GM12891 (cell line): ENCODE measurements around the gene KCNS1.

Source experiments
- DNase-seq: peaks from one replicate; pipeline ENCODE4 v3.0.0; 2011; ENCODE audit warnings: low spot score; ENCODE audit not compliant: insufficient read length
- FAIRE-seq: peaks from 2 replicates; lab custom pipeline; 2011; peaks lifted over from hg19 to GRCh38; lab: Jason Lieb, UNC
- PAX5 ChIP-seq: IDR thresholded peaks from 2 replicates; pipeline ENCODE4 v1.6.1; 2011; ENCODE audit warnings: low read length, moderate library complexity, mild to moderate bottlenecking; ENCODE audit not compliant: insufficient read depth, severe bottlenecking
- POLR2A ChIP-seq: IDR thresholded peaks from 2 replicates; pipeline ENCODE4 v1.6.1; 2011; ENCODE audit warnings: low read depth, low read length, control low read depth
- POLR2AphosphoS5 ChIP-seq: IDR thresholded peaks from 2 replicates; pipeline ENCODE4 v1.6.1; 2011; ENCODE audit warnings: low read depth, low read length, control low read depth
- POU2F2 ChIP-seq: IDR thresholded peaks from 2 replicates; pipeline ENCODE4 v1.6.1; 2011; ENCODE audit warnings: low read depth, mild to moderate bottlenecking, control low read depth, low read length, moderate library complexity
- SPI1 ChIP-seq: IDR thresholded peaks from 2 replicates; pipeline ENCODE4 v1.6.1; 2011; ENCODE audit warnings: low read depth, low read length, control low read depth
- TAF1 ChIP-seq: IDR thresholded peaks from 2 replicates; pipeline ENCODE4 v1.6.1; 2011; ENCODE audit warnings: low read depth, low read length, control low read depth

KCNS1 gene

GRCh38 chr20:45083127-45083526 is 17.8 kb downstream of the KCNS1 start:
- FAIRE-seq, result no peak
- DNase-seq, result no peak
- TF ChIP-seq POLR2A (no peak), POU2F2 (no peak), TAF1 (no peak), POLR2AphosphoS5 (no peak), PAX5 (no peak), SPI1 (no peak)

DNA sequence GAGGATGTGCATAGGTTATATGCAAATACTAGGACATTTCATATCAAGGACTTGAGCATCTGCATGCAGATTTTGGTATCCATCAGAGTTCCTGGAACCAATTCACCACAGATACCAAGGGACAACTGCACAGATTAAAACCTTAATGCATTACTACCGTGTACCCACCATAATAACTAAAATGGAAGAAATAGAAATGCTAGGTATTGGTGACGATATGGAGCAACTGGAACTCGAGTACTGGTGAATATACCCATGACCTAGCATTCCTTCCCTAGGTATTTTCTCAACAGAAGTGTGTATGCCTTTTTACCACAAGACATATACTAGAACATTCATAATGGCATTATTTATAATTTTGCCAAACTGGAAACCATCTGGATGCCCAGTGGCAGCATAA is 18.5 kb downstream of the KCNS1 start:
- no peak for FAIRE-seq
- TF ChIP-seq TAF1, result no peak
- TF ChIP-seq POLR2A, result no peak
- no peak for DNase-seq

DNA sequence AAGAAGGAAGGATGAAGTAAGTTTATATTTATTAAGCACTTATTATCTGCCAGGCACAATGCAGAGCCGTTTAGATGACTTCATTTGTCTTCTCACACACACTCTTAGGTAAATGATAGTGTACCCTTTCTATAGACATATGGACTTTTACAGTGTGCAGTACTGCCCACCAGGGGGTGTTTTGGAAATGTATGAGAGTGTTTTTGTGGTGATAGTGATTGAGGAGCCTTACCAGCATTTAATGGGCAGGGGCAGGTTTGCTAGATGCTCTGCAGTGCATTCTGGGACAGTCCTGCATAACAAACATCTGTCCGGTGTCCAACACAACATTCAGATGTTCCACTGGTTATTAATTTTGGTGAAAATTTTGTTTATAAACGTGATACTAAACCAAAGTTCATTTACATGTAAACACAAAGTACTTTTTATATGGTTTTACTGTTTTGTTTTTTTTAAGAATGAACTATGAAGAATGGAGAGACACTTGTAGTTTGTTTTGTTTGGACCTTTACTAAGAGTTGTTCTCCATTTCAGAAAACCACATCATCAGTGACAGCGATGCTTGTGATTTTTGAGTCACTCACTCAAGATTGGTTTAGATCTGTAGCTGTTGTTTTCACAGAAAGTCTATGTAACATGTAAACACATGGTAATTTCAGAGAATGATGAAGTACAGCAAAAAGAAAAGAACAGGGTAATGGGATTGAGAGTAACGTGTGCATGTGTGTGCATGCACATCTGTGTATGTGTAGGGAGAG is 19.9 kb downstream of the KCNS1 start:
- TF ChIP-seq POU2F2, result no peak
- no peak for TF ChIP-seq POLR2AphosphoS5
- no peak for TF ChIP-seq TAF1
- no peak for TF ChIP-seq SPI1
- TF ChIP-seq PAX5, result no peak
- TF ChIP-seq POLR2A, result no peak
- FAIRE-seq (no peak), DNase-seq (no peak)

DNA sequence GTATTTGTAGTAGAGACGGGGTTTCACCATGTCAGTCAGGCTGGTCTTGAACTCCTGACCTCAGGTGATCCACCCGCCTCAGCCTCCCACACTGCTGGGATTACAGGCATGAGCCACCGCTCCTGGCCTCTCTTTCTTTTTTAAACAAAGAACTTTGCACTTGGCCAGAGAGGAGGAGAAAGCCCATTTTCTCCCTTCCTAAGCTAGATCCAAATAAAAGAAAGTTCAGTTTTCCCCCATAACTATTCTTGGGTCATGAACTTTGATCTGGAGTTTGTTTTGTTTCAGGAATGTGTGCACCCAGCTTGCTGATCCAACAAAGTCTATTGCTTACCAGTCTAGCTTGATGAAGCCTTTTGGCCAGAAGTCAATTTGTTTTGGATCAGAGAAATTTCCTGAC is 23.4 kb downstream of the KCNS1 start:
- DNase-seq (no peak), FAIRE-seq (no peak)
- no peak for TF ChIP-seq POLR2A
- TF ChIP-seq POU2F2, result no peak

GRCh38 chr20:45073221-45073620 is 27.7 kb downstream of the KCNS1 start:
- FAIRE-seq (no peak), DNase-seq (no peak)
- no peak for TF ChIP-seq POU2F2
- no peak for TF ChIP-seq SPI1
- no peak for TF ChIP-seq TAF1
- TF ChIP-seq PAX5, result no peak
- no peak for TF ChIP-seq POLR2A
- TF ChIP-seq POLR2AphosphoS5, result no peak

DNA sequence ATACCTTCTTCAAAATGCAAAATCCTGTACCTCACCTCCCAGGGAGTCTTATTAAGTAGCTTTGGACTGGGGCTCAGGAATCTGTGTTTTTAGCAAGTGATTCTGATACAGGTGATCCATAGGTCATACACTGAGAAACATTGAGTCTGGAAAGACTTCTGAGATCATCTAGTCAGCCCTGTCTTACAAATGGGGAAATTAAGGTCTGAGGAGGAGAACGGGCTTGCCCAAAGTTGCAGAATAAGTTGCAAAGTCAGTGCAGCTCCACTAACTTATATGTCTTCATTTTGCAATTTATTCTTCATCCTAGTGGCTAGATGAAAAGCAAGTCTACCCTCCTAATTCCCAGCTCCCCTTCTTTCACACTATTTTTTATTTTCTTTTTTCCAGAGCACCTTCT is 28.9 kb downstream of the KCNS1 start:
- TF ChIP-seq POU2F2 (no peak), POLR2A (no peak), SPI1 (no peak), PAX5 (no peak), POLR2AphosphoS5 (no peak), TAF1 (no peak)
- no peak for DNase-seq
- FAIRE-seq, result no peak

DNA sequence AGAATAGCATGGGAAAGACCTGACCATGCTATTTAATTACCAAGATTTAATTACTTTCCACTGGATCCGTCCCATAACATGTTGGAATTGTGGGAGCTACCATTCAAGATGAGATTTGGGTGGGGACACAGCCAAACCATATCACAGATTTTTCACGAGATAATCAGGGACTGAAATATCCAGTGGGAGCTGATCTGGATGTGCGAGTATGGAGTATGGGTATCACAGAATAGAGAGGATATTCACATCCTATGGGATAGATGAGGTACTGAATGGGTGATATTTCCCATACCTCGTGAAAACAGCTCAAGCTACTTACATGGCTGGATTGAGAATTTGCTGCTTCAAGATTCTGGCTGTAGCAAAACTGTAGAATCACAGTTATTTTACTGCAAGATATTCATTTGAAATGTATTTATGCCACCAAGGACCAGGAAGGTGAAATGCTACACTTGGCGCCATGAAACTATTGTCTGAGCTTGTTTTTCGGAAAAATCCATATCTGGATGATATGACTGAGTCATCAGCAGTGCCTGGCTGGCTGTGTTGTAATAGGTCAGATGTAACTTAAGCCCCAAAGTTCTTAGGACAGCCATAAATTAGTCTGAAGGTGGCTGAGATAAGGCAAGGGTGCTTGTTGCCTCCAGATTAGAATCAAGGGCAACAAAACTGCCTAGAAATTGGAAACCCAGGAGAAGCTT is 29.8 kb downstream of the KCNS1 start:
- TF ChIP-seq POLR2AphosphoS5 (no peak), PAX5 (no peak), POU2F2 (no peak), POLR2A (no peak), TAF1 (no peak), SPI1 (no peak)
- FAIRE-seq (no peak), DNase-seq (no peak)

DNA sequence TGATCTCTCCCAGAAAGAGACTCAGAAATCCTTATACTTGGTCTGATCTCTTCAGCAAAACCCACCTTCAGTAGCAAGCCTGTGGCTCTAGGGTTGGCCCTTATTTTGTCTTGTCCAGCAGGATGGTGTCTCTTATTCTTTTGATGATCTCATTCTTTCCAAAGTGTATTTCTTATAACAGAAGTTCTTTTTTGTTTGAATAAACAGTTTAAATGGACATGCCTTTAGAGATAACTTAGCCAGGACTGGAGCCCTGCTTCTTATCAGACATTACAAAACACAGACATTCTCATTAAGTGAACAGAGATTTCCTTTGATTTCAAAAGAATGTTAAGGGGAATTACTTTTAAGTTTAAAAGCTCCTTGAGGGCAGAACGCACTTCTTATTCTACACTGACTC is 31.7 kb downstream of the KCNS1 start:
- no peak for FAIRE-seq
- TF ChIP-seq TAF1, result no peak
- TF ChIP-seq PAX5, result no peak
- no peak for TF ChIP-seq POLR2AphosphoS5
- TF ChIP-seq SPI1, result no peak
- no peak for TF ChIP-seq POU2F2
- DNase-seq, result no peak

DNA sequence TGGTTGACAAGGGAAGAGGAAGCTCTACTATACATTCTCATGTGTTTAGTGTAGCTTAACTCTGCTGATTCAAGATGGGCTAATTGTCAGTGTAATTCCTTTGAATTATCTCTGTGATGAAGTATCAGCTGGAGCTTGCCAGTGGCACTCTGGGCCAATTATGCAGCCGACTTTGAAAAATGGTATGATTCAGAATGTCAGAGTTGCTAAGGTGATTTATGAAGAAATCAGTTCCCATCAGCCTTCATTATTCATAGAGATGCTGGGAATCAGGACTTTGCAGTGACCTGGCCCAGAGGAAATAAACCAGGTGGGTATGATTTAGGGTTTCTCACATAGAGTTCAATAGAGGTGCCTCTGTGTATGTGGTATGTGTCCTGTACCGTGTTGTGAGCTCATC is 33.4 kb downstream of the KCNS1 start:
- DNase-seq (no peak), FAIRE-seq (no peak)
- TF ChIP-seq POLR2A, result no peak
- TF ChIP-seq SPI1, result no peak
- no peak for TF ChIP-seq POLR2AphosphoS5
- no peak for TF ChIP-seq POU2F2
- TF ChIP-seq PAX5, result no peak
- TF ChIP-seq TAF1, result no peak

DNA sequence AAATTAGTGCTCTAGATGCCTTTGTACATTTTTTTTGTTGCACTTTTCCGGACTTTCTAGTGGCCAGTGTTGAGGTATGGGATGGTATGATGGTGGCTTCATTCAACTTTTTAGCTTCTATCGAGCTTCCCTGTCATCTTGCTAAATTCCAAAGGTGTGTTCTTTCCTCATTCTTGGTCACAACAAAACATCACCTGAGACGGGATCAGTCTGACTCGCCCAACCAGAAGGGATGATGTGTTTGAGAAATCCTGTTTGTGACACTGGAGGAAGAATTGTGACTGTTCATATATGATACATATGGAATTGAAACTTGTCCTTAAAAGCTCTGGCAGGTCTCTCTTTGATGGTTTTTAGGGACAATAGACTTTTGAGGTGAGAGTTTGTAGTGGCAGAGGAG is 33.8 kb downstream of the KCNS1 start:
- no peak for DNase-seq
- TF ChIP-seq POLR2AphosphoS5 (no peak), SPI1 (no peak), POU2F2 (no peak), TAF1 (no peak), POLR2A (no peak), PAX5 (no peak)
- FAIRE-seq, result no peak
